GM21360 (cell line): ENCODE data around the gene COP1.

Experiments
- ATAC-seq: cut with Tn5 transposase; IDR thresholded peaks from one replicate; pipeline ENCODE4 v1.9.1; 2021; ENCODE audit warnings: mild to moderate bottlenecking, moderate library complexity; ENCODE audit not compliant: unreplicated experiment

Gene COP1

GRCh38 chr1:175902281-175902680 lies 304.8 kb downstream of the COP1 start:
- no peak for ATAC-seq

DNA sequence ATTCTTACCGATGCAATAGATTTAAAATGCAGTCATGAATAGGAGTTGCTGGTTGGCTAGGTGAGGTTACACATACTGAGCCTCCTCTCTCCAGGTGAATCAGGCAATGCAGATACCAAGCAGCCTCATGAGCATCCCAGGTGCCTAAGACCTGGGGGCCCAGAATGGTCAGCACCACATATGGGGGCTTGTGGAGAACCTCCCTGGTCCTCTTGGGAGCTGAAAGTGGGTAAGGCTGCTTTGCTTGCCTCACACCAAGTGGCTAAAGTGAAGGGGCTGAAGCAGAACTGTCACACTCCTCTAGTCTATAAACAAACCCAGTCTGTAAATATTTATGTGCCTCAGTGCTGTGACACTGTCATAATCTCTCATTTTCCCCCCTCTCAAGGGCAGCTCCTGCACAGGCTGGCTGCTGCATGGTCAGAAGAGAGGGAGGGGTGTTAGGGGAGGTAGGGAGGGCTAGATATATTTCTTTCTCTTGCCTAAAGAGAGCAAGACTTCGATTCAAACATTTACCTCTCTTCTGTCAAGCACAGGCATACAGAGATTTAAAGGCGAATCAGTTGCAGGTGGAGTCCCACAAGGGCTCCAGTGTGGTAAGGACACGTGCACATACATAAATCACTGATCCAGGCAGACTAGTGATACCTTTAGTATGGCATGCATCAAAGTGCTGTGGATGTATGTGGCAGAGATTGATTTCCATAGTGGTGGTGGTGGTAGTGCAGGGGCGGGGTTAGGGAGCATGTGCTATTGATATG lies 305.8 kb downstream of the COP1 start:
- ATAC-seq: no peak

- ATAC-seq: no peak
These were observed 306.9 kb downstream of the COP1 start for GRCh38 chr1:175900171-175900570.

DNA sequence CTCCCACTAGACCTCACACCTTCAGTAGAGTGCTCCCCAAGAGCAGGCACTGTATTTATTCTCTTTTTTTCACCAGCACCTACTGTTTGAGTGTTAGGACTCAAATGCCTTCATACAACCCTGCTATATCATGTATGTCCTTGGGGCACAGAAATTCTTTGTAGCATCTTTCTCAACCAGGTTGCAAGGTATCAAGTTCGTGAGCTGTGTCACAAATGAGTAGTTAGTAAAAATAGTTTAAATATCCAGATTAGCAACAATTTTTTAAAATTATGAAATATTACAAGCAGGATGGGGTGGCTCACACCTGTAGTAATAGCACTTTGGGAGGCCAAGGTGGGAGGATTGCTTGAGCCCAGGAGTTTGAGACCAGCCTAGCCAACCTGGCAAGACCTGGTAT lies 311.1 kb downstream of the COP1 start:
- ATAC-seq: no peak
